Lower lobe of right lung (tissue), 2 donors: ENCODE results near the gene XPO5. TPM values are rescaled to one million over a fixed set of nuclear protein-coding genes. Genes with fewer than 3 reads are reported as not detected.
A peak's percentile ranks its signal among the peaks of the same experiment; 100 is the strongest.

ENCODE experiments used
- ATAC-seq, 2 donors: fragments of 200-7000 bp; cut with Tn5 transposase; one replicate each; pipeline ENCODE4 v1.9.1; 2020 to 2022; ENCODE audit warnings: mild to moderate bottlenecking in 2 of 2, moderate library complexity in 2 of 2
- DNase-seq: peaks from one replicate; pipeline ENCODE4 v3.0.0-alpha.2; 2020
- H3K27ac ChIP-seq: fragments of 200-600 bp; one replicate; pipeline ENCODE4 v1.8.0; 2022
- H3K27me3 ChIP-seq: fragments of 200-600 bp; one replicate; pipeline ENCODE4 v1.8.0; 2022; ENCODE audit warnings: low read depth
- H3K36me3 ChIP-seq: fragments of 200-600 bp; one replicate; pipeline ENCODE4 v1.8.0; 2022; ENCODE audit warnings: mild to moderate bottlenecking
- H3K4me1 ChIP-seq: fragments of 200-600 bp; one replicate; pipeline ENCODE4 v1.8.0; 2022
- H3K4me3 ChIP-seq: fragments of 200-600 bp; one replicate; pipeline ENCODE4 v1.8.0; 2022; ENCODE audit warnings: mild to moderate bottlenecking
- H3K9me3 ChIP-seq: fragments of 200-600 bp; one replicate; pipeline ENCODE4 v1.8.0; 2022
- intact Hi-C: fragments of 100-400 bp; cut with DNase I; formaldehyde crosslinking; loops from one replicate; pipeline ENCODE4 v1.11.0; 2022
- total RNA-seq: library from RNA; stranded (reverse); fragmentation: NEBNext Ultra II Directional; extraction: Animal tissue kit (Norgen Biotek cat#: 25700); gene quantifications from one replicate; pipeline ENCODE4 v1.2.1, GENCODE V29; 2021
- TF ChIP-seq, protein P1 (sequence below): fragments of 200-600 bp; IDR thresholded peaks from one replicate; pipeline ENCODE4 v1.8.0; 2022; ENCODE audit warnings: antibody characterized with exemption, mild to moderate bottlenecking
- donor health status: DM: no; HTN: yes; CAD: no; lungs with severe emphysema.

The XPO5 gene
- total RNA-seq, 1 donor from 2014 or later, result 29.9 TPM

DNA sequence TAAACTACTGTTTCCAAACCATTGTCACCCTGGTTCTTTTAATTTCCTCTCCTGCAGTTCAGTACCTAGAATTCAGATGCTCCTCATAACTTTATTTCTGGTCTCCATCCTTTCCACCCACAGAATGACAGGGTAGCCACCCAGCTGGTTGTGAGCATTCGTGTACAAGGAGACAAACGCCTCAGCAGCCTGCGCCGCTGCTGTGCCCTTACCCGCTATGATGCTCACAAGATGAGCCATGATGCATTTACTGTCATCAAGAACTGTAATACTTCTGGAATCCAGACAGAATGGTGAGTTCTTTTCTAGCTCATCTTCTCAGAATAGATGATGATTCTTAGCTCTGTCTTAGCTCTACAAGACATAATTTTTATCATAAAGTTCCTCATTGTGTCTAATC is 34.6 kb upstream of the XPO5 start:
- Histone ChIP-seq H3K36me3 (peaks cover 78% of the 10 kb centered on the region), H3K27me3 (no peaks in the 10 kb centered on the region), H3K27ac (no peak overlapping the region), H3K4me3 (no peak overlapping the region), H3K4me1 (peaks cover 10% of the 10 kb centered on the region), H3K9me3 (no peaks in the 10 kb centered on the region)
- no peak for DNase-seq
- intact Hi-C loops, result no loop called here
- TF ChIP-seq, protein P1, sequence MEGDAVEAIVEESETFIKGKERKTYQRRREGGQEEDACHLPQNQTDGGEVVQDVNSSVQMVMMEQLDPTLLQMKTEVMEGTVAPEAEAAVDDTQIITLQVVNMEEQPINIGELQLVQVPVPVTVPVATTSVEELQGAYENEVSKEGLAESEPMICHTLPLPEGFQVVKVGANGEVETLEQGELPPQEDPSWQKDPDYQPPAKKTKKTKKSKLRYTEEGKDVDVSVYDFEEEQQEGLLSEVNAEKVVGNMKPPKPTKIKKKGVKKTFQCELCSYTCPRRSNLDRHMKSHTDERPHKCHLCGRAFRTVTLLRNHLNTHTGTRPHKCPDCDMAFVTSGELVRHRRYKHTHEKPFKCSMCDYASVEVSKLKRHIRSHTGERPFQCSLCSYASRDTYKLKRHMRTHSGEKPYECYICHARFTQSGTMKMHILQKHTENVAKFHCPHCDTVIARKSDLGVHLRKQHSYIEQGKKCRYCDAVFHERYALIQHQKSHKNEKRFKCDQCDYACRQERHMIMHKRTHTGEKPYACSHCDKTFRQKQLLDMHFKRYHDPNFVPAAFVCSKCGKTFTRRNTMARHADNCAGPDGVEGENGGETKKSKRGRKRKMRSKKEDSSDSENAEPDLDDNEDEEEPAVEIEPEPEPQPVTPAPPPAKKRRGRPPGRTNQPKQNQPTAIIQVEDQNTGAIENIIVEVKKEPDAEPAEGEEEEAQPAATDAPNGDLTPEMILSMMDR, result no peak
- ATAC-seq, result no peak

GRCh38 chr6:43609402-43609801 is 33.6 kb upstream of the XPO5 start:
- ATAC-seq, result no peak
- peaks cover 10% of the 10 kb centered on the region for H3K4me1 ChIP-seq
- intact Hi-C loops, result no loop called here

GRCh38 chr6:43608807-43609206 is 33.0 kb upstream of the XPO5 start:
- H3K27ac ChIP-seq, result no peak overlapping the region
- ATAC-seq (peak; percentile 19 to 36), DNase-seq (no peak)
- peaks cover 78% of the 10 kb centered on the region for H3K36me3 ChIP-seq
- H3K27me3 ChIP-seq, result no peaks in the 10 kb centered on the region
- peaks cover 10% of the 10 kb centered on the region for H3K4me1 ChIP-seq
- intact Hi-C loops, result no loop called here
- TF ChIP-seq, protein P1, result no peak
- no peak overlapping the region for H3K4me3 ChIP-seq
- no peaks in the 10 kb centered on the region for H3K9me3 ChIP-seq

More at GRCh38 chr6:43609402-43609801, 33.6 kb upstream of the XPO5 start:
- Histone ChIP-seq H3K27ac (no peak overlapping the region), H3K27me3 (no peaks in the 10 kb centered on the region), H3K4me3 (no peak overlapping the region), H3K36me3 (peaks cover 78% of the 10 kb centered on the region), H3K9me3 (no peaks in the 10 kb centered on the region)
- TF ChIP-seq, protein P1, result no peak
- DNase-seq, result no peak

GRCh38 chr6:43608310-43608763 is 32.5 kb upstream of the XPO5 start:
- H3K4me1 ChIP-seq, result peaks cover 10% of the 10 kb centered on the region
- intact Hi-C loops, result no loop called here
- no peak overlapping the region for H3K27ac ChIP-seq
- peaks cover 78% of the 10 kb centered on the region for H3K36me3 ChIP-seq
- H3K4me3 ChIP-seq, result no peak overlapping the region
- H3K27me3 ChIP-seq, result no peaks in the 10 kb centered on the region
- no peaks in the 10 kb centered on the region for H3K9me3 ChIP-seq
- ATAC-seq, result peak; percentile 65 to 73
- no peak for DNase-seq
- TF ChIP-seq, protein P1, result peak; percentile 78

- H3K27ac ChIP-seq, result no peak overlapping the region
- DNase-seq (no peak), ATAC-seq (no peak)
- peaks cover 79% of the 10 kb centered on the region for H3K36me3 ChIP-seq
- no peaks in the 10 kb centered on the region for H3K27me3 ChIP-seq
- intact Hi-C loops, result no loop called here
- TF ChIP-seq, protein P1, result no peak
- peaks cover 10% of the 10 kb centered on the region for H3K4me1 ChIP-seq
- no peaks in the 10 kb centered on the region for H3K9me3 ChIP-seq
- H3K4me3 ChIP-seq, result no peak overlapping the region
These were observed 30.2 kb upstream of the XPO5 start for GRCh38 chr6:43606019-43606418.

DNA sequence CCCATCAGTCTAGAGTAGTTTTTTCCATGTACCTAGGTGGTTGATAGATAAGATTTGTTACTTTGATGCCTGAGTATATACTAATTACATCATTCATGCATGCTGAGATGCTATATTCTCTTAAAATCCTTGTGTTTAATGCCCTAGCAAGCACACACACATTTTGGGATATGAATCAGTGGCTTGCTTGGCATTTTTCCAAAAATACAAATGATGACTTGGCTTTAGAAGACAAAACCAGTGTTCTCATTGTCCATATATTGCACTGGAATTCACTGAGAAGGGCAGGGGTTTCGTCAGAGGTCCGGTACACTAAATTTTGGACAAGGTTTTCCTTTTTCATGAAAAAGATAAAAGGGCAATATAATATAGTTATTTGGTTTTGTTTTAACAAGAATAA is 28.3 kb upstream of the XPO5 start:
- TF ChIP-seq, protein P1, result no peak
- Histone ChIP-seq H3K9me3 (no peaks in the 10 kb centered on the region), H3K4me3 (no peak overlapping the region), H3K4me1 (peaks cover 10% of the 10 kb centered on the region), H3K27me3 (no peaks in the 10 kb centered on the region), H3K27ac (no peak overlapping the region), H3K36me3 (peaks cover 81% of the 10 kb centered on the region)
- no peak for DNase-seq
- ATAC-seq, result no peak
- intact Hi-C loops, result no loop called here
